IPS-NIHi7 (cell line): ENCODE measurements around the gene SLX9.

Source experiments
- DNase-seq: peaks from one replicate; pipeline ENCODE4 v3.0.0; 2012; ENCODE audit warnings: mixed read lengths; ENCODE audit errors: extremely low spot score

SLX9 gene

GRCh38 chr21:44989943-44990780 lies 50.3 kb downstream of the SLX9 start:
- DNase-seq, result no peak

GRCh38 chr21:44990921-44991320 lies 51.1 kb downstream of the SLX9 start:
- DNase-seq, result no peak

GRCh38 chr21:44991538-44992483 lies 52.0 kb downstream of the SLX9 start:
- DNase-seq, result no peak

GRCh38 chr21:44992608-44993031 lies 52.8 kb downstream of the SLX9 start:
- no peak for DNase-seq

GRCh38 chr21:44993321-44994046 lies 53.7 kb downstream of the SLX9 start:
- no peak for DNase-seq

- no peak for DNase-seq
Measured at GRCh38 chr21:44994047-44994694, 54.3 kb downstream of the SLX9 start.

- no peak for DNase-seq
Measured at GRCh38 chr21:44994695-44995342, 55.0 kb downstream of the SLX9 start.

GRCh38 chr21:44995343-44995941 lies 55.6 kb downstream of the SLX9 start:
- no peak for DNase-seq

GRCh38 chr21:44996096-44996495 lies 56.3 kb downstream of the SLX9 start:
- DNase-seq, result no peak

GRCh38 chr21:44996501-44996921 lies 56.7 kb downstream of the SLX9 start:
- DNase-seq, result no peak

- no peak for DNase-seq
Measured at GRCh38 chr21:44996983-44997936, 57.4 kb downstream of the SLX9 start.

GRCh38 chr21:44998086-44998620 lies 58.3 kb downstream of the SLX9 start:
- DNase-seq, result no peak

GRCh38 chr21:44998621-44999427 lies 59.0 kb downstream of the SLX9 start:
- DNase-seq, result no peak

GRCh38 chr21:44999428-44999971 lies 59.7 kb downstream of the SLX9 start:
- no peak for DNase-seq

GRCh38 chr21:44999972-45000636 lies 60.3 kb downstream of the SLX9 start:
- no peak for DNase-seq

- no peak for DNase-seq
Measured at GRCh38 chr21:45000637-45001133, 60.9 kb downstream of the SLX9 start.
